Activated CD4-positive, CD25-positive, alpha-beta regulatory T cell treated with anti-CD3 and anti-CD28 coated beads, Interleukin-2, amount 50 U/mL, for 72 hours (primary cell): ENCODE measurements around the gene DAB1.

Source experiments
- DNase-seq: peaks from one replicate; pipeline ENCODE4 v3.0.0; 2021

The DAB1 gene

GRCh38 chr1:56967355-56967754 is 456.5 kb downstream of the DAB1 start:
- no peak for DNase-seq

GRCh38 chr1:56966698-56966999 is 457.2 kb downstream of the DAB1 start:
- no peak for DNase-seq

- DNase-seq: no peak
Observed at GRCh38 chr1:56965916-56966697, 457.8 kb downstream of the DAB1 start, which contains the start of gene C8B. C8B (minus strand) TSS chr1:56966015; CDS start chr1:56965948, 67 bp downstream.

GRCh38 chr1:56965191-56965590 is 458.7 kb downstream of the DAB1 start:
- no peak for DNase-seq

- DNase-seq: no peak
Observed at GRCh38 chr1:56964349-56965017, 459.4 kb downstream of the DAB1 start.

- DNase-seq: no peak
Observed at GRCh38 chr1:56963667-56964066, 460.2 kb downstream of the DAB1 start.

- DNase-seq: no peak
Observed at GRCh38 chr1:56961426-56961825, 462.4 kb downstream of the DAB1 start.

GRCh38 chr1:56958526-56958925 is 465.3 kb downstream of the DAB1 start:
- no peak for DNase-seq

- no peak for DNase-seq
Observed at GRCh38 chr1:56957931-56958330, 465.9 kb downstream of the DAB1 start.

- no peak for DNase-seq
Observed at GRCh38 chr1:56954664-56955063, 469.2 kb downstream of the DAB1 start.

- no peak for DNase-seq
Observed at GRCh38 chr1:56953386-56953785, 470.5 kb downstream of the DAB1 start.

GRCh38 chr1:56952501-56952900 is 471.4 kb downstream of the DAB1 start:
- DNase-seq: no peak

- DNase-seq: no peak
Observed at GRCh38 chr1:56948403-56949023, 475.3 kb downstream of the DAB1 start.
